Peyer's patch (tissue), 4 donors: Measurements from ENCODE around the gene SGO2.

Source experiments
- POLR2A ChIP-seq, 2 donors: fragments of 450-650 bp; IDR thresholded peaks; one replicate each; pipeline ENCODE4 v1.5.1; 2017; ENCODE audit warnings: antibody characterized with exemption in 2 of 2, mild to moderate bottlenecking in 2 of 2, moderate library complexity in 2 of 2
- TF ChIP-seq, protein P1 (sequence below), 6 experiments: fragments of 450-650 bp in 4 of 6; fragments of 200-600 bp in 2 of 6; sonication (generic) in 1 of 6; IDR thresholded peaks; one replicate each; pipeline ENCODE4 v1.5.1; 2017 to 2019; ENCODE audit warnings: antibody characterized with exemption in 6 of 6, mild to moderate bottlenecking in 3 of 6, moderate library complexity in 1 of 6

DNA sequence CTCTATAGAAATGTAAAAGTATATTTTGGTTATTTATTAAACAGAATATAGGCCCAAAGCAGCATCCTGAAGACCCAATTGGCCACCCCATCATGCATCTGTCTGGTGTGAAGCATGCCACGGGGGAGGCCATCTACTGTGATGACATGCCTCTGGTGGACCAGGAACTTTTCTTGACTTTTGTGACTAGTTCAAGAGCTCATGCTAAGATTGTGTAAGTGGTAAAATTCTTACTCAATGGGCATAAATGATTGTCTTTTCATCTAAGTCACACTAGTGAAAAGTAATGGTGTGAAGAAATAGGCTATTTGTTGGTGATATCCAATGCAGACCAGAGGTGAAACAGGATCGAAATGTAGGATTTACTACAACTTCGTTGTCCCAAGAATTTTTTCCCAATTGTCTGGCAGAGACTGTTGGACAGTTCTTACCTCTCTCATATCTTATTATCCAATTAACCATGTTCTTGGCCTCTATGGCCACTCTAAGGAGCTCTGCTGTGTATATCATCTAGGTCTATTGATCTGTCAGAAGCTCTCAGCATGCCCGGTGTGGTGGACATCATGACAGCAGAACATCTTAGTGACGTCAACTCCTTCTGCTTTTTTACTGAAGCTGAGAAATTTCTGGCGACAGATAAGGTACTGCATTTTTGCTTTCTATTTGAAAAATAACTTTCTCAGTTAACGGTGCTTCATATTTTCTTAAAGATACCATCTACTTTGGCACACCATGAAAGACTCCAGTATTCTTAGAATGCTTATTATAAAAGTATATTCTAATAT, 94.8 kb downstream of the SGO2 start:
- no peak for TF ChIP-seq POLR2A (IDR thresholded peaks at IDR 0.05)
- TF ChIP-seq, protein P1, sequence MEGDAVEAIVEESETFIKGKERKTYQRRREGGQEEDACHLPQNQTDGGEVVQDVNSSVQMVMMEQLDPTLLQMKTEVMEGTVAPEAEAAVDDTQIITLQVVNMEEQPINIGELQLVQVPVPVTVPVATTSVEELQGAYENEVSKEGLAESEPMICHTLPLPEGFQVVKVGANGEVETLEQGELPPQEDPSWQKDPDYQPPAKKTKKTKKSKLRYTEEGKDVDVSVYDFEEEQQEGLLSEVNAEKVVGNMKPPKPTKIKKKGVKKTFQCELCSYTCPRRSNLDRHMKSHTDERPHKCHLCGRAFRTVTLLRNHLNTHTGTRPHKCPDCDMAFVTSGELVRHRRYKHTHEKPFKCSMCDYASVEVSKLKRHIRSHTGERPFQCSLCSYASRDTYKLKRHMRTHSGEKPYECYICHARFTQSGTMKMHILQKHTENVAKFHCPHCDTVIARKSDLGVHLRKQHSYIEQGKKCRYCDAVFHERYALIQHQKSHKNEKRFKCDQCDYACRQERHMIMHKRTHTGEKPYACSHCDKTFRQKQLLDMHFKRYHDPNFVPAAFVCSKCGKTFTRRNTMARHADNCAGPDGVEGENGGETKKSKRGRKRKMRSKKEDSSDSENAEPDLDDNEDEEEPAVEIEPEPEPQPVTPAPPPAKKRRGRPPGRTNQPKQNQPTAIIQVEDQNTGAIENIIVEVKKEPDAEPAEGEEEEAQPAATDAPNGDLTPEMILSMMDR (IDR thresholded peaks at IDR 0.05), result no peak
